ENCODE data around the gene ARHGAP19. TPM values are rescaled to one million over a fixed set of nuclear protein-coding genes. Genes with fewer than 3 reads are reported as not detected.

ARHGAP19 gene
- total RNA-seq, 1 experiment from 2014 or later = 11.2 TPM

DNA sequence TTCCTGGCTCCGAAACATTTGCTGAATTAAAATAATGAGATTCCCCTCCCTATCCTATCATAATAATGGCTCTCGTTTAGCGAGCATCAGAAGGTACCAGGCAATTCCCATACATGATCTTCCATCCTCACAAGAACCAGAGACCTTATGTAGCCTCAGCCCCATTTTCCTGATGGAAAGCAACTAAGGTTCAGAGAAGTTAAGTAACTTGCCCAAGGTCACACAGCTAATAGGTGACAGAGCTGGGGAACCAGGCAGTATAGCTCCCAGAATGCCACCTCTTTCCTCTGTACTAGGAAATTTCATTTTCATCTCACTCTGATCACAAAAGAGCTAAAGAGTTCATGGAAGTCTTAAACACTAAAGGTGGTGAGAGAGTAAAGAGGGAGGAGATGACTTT is 109.1 kb downstream of the ARHGAP19 start:
- H3K36me3 ChIP-seq (ENCODE audit: low read depth) = no peaks in the 10 kb centered on the region
- no TSS peak for BruUV-seq (replicated peaks)
- no peaks in the 10 kb centered on the region for H3K4me1 ChIP-seq (replicated peaks; ENCODE audit: insufficient read depth)
- H2AFZ ChIP-seq = no peak overlapping the region
- H3K79me2 ChIP-seq (ENCODE audit: low read depth) = no peaks in the 10 kb centered on the region
- POLR2A ChIA-PET (ENCODE audit: unreplicated experiment) = no interaction called here
- no peaks in the 10 kb centered on the region for H3F3A ChIP-seq (ENCODE audit: insufficient read depth, low read depth)
- CTCF ChIA-PET = no interaction called here
- H3K9me2 ChIP-seq (ENCODE audit: insufficient read depth) = no peaks in the 10 kb centered on the region
- DNase-seq = no peak
- H3K27me3 ChIP-seq (ENCODE audit: insufficient read depth, low read depth) = peaks cover 52% of the 10 kb centered on the region
- H3K4me3 ChIP-seq = no peak overlapping the region
- no peaks in the 10 kb centered on the region for H3K9me3 ChIP-seq (ENCODE audit: insufficient read depth, low read depth)
- H3K27ac ChIP-seq = no peak overlapping the region
- intact Hi-C loops (cut with micrococcal nuclease; ENCODE audit: unreplicated experiment) = no loop called here
- no peaks in the 10 kb centered on the region for H4K20me1 ChIP-seq (ENCODE audit: insufficient read depth)
- H3K4me2 ChIP-seq = no peak overlapping the region
- TF ChIP-seq EZH2 (IDR thresholded peaks at IDR 0.05; ENCODE audit: low read depth) = no peak
- TF ChIP-seq, protein P1, sequence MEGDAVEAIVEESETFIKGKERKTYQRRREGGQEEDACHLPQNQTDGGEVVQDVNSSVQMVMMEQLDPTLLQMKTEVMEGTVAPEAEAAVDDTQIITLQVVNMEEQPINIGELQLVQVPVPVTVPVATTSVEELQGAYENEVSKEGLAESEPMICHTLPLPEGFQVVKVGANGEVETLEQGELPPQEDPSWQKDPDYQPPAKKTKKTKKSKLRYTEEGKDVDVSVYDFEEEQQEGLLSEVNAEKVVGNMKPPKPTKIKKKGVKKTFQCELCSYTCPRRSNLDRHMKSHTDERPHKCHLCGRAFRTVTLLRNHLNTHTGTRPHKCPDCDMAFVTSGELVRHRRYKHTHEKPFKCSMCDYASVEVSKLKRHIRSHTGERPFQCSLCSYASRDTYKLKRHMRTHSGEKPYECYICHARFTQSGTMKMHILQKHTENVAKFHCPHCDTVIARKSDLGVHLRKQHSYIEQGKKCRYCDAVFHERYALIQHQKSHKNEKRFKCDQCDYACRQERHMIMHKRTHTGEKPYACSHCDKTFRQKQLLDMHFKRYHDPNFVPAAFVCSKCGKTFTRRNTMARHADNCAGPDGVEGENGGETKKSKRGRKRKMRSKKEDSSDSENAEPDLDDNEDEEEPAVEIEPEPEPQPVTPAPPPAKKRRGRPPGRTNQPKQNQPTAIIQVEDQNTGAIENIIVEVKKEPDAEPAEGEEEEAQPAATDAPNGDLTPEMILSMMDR (conservative IDR thresholded peaks at IDR 0.05) = no peak

DNA sequence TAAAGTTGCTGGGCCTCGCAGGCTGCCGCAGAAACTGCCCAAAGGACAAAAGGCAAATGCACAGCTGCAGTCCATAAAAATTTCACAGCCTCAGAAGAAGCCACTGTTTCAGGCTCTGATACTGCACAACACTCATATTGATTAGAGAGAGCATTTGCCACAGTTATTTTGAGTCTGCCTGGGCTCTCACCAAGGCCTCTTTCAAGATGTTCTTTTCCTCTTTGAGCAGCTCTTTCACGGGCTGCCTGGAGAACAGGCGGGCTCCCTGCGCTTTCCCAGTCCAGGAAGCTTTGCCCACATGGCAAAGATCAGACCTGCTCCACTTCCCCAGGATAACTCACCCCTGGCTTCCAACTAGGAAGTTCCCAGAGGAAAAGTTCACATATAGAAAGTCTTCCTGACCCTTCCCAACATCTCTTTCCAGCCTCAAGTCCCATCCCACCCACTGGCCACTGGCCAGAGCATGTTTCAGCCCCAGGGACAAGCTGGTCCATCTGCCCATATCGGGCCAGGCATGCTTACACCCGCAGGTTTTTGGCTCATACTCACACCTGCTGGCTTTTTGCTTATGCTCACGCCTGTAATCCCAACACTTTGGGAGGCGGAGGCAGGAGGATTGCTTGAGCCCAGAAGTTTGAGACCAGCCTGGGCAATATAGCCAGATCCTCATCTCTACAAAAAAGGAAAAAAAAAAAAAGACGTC is 110.0 kb downstream of the ARHGAP19 start:
- no peaks in the 10 kb centered on the region for H3F3A ChIP-seq (ENCODE audit: insufficient read depth, low read depth)
- no peak overlapping the region for H2AFZ ChIP-seq
- H3K79me2 ChIP-seq (ENCODE audit: low read depth) = no peaks in the 10 kb centered on the region
- H3K4me3 ChIP-seq = no peak overlapping the region
- DNase-seq = no peak
- no TSS peak for BruUV-seq (replicated peaks)
- H3K9me3 ChIP-seq (ENCODE audit: insufficient read depth, low read depth) = no peaks in the 10 kb centered on the region
- H3K4me2 ChIP-seq = no peak overlapping the region
- no peaks in the 10 kb centered on the region for H4K20me1 ChIP-seq (ENCODE audit: insufficient read depth)
- ChIA-PET POLR2A (ENCODE audit: unreplicated experiment) (interaction anchor here (0.5 kb wide), 1 partner anchor 638 kb away, joined by 4 read pairs; no protein-coding TSS in a partner anchor), CTCF (no interaction called here)
- H3K9me2 ChIP-seq (ENCODE audit: insufficient read depth) = no peaks in the 10 kb centered on the region
- H3K4me1 ChIP-seq (replicated peaks; ENCODE audit: insufficient read depth) = no peaks in the 10 kb centered on the region
- no peak overlapping the region for H3K27ac ChIP-seq
- intact Hi-C loops (cut with micrococcal nuclease; ENCODE audit: unreplicated experiment) = no loop called here
- no peaks in the 10 kb centered on the region for H3K36me3 ChIP-seq (ENCODE audit: low read depth)
- TF ChIP-seq, protein P1 (conservative IDR thresholded peaks at IDR 0.05) = no peak
- no peak for TF ChIP-seq EZH2 (IDR thresholded peaks at IDR 0.05; ENCODE audit: low read depth)
- H3K27me3 ChIP-seq (ENCODE audit: insufficient read depth, low read depth) = peaks cover 57% of the 10 kb centered on the region

GRCh38 chr10:97180986-97181385 is 111.5 kb downstream of the ARHGAP19 start:
- no peaks in the 10 kb centered on the region for H3K9me3 ChIP-seq (ENCODE audit: insufficient read depth, low read depth)
- no peak for DNase-seq
- no peak for TF ChIP-seq EZH2 (IDR thresholded peaks at IDR 0.05; ENCODE audit: low read depth)
- TF ChIP-seq, protein P1 (conservative IDR thresholded peaks at IDR 0.05) = no peak
- H3K27me3 ChIP-seq (ENCODE audit: insufficient read depth, low read depth) = peaks cover 56% of the 10 kb centered on the region
- no peaks in the 10 kb centered on the region for H3K4me1 ChIP-seq (replicated peaks; ENCODE audit: insufficient read depth)
- H3F3A ChIP-seq (ENCODE audit: insufficient read depth, low read depth) = no peaks in the 10 kb centered on the region
- no peak overlapping the region for H3K4me3 ChIP-seq
- no peak overlapping the region for H3K27ac ChIP-seq
- intact Hi-C loops (cut with micrococcal nuclease; ENCODE audit: unreplicated experiment) = no loop called here
- H3K79me2 ChIP-seq (ENCODE audit: low read depth) = no peaks in the 10 kb centered on the region
- H4K20me1 ChIP-seq (ENCODE audit: insufficient read depth) = no peaks in the 10 kb centered on the region
- H3K4me2 ChIP-seq = no peak overlapping the region
- BruUV-seq (replicated peaks) = no TSS peak
- no peaks in the 10 kb centered on the region for H3K36me3 ChIP-seq (ENCODE audit: low read depth)
- no peak overlapping the region for H2AFZ ChIP-seq
- no peaks in the 10 kb centered on the region for H3K9me2 ChIP-seq (ENCODE audit: insufficient read depth)
- ChIA-PET CTCF (no interaction called here), POLR2A (ENCODE audit: unreplicated experiment) (no interaction called here)
